ENCODE measurements around the gene IL4R.

- no peak for TF ChIP-seq CTCF (IDR thresholded peaks at IDR 0.05)
- TF ChIP-seq POLR2A (IDR thresholded peaks at IDR 0.05): no peak
These were observed 43.0 kb downstream of the IL4R start for GRCh38 chr16:27356794-27357193.
